CD4-positive, alpha-beta T cell treated with Interleukin-4 for 1 hour (primary cell): Measurements from ENCODE around the gene RNU1-3.
"Not testable (repeated sequence)": the region's sequence is repeated elsewhere in the genome, so short reads cannot be mapped to it uniquely, and the experiment has no call there.

Source experiments
- DNase-seq, 2 donors: peaks; one replicate each; pipeline ENCODE4 v3.0.0-alpha.2; 2020 to 2022

The RNU1-3 gene

DNA sequence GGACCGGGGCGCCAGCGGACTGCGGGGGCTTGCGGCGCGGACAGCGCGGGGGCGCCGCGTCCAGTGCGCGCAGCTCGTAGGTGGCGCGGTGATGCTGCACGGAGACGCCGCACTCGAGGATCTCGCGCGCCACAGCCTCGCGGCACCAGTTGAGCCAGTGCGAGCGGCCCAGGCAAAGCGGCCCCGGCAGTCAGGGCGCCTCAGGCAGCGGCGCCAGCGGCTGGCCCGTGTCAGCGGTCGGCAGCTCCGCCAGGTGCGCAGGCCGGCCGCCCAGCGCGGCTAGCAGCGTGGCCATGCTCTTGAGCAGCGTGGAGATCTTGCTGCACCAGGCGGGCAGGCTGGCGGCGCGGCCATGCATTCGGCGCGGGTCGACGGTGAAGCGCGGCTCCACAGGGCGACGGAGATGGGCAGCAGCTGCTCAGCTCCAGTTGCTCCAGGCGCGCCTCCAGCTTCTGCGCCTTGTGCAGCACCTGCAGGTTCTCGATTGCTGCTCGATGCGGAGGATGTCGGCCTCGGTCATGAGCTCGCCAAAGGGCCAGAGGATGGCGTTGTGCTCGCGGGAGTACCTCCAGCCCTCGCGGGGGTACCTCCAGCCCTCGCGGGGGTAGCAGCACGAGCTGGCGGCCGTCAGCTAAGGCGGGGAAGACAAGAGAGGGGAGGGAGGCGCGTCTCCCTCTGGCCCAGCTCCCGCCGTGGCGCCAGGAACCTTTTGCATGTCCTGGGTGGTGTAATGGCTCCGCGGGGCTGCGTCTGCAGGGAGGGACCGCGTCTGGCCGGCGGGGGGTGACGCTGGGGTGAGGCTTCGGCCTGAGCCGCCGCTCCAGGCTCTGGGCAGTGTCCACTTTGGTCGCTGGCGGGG is 26.9 kb upstream of the RNU1-3 start:
- DNase-seq, result not testable (repeated sequence)

- not testable (repeated sequence) for DNase-seq
These were observed 26.1 kb upstream of the RNU1-3 start for GRCh38 chr1:16692717-16693448.

DNA sequence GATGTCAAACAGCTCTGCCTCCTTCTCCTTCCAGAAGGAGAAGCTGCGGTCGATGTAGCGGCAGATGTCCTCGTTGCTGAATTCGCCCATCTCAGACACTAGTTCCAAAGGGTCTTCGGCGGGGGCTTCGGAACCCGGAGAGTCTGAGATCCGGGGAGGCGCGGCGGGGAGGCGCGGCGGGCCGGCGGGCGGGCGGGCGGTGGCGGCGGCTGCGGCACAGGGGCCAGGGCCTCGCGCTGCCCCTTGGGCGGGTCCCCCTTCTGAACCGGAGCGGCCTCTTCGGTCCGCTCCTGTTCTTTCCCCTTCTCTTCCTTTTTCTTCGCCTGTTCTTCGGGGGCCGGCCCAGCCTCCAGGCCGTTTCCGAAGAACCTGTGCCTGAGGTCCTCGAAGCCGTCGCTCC is 25.5 kb upstream of the RNU1-3 start:
- not testable (repeated sequence) for DNase-seq

DNA sequence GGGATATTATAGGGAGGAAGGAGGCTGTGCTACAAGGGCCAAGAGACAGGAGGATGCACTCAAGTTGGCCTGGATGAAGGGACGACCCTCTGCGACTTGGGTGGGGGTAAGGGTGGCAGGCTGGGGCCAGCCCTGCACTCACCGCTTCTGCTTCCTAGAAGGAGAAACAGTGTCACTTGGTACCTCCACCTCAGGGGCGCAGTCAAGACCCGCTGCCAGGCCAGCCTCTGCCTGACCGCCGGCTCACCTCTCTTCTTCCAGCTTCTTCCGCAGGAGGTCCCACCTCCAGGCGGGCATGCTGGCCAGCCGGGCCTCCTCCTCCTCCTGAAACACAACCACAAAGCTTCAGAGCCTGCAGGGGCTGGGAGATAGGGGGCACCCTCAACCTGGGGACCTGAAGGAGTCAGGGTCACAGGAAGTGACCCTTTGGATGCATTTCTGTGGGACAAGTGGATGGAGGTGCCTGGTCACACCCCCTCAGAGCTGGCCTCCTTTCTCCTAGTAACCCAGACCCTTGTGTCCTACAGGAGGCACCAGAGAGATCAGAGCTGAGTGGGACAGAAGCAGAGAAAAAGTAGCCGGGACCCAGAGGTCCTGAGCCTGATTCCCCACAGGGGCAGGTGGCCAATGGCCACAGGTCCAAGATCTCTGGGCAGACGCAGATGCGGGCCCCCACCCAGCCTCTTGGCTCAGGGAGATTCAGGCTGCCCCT is 24.4 kb upstream of the RNU1-3 start:
- not testable (repeated sequence) for DNase-seq

- not testable (repeated sequence) for DNase-seq
These were observed 20.5 kb upstream of the RNU1-3 start for GRCh38 chr1:16687132-16687800.

GRCh38 chr1:16685445-16686371 is 19.0 kb upstream of the RNU1-3 start:
- not testable (repeated sequence) for DNase-seq

- DNase-seq, result peak in 1 of 2 donors; percentile 54
These were observed 18.1 kb upstream of the RNU1-3 start for GRCh38 chr1:16684738-16685337.

DNA sequence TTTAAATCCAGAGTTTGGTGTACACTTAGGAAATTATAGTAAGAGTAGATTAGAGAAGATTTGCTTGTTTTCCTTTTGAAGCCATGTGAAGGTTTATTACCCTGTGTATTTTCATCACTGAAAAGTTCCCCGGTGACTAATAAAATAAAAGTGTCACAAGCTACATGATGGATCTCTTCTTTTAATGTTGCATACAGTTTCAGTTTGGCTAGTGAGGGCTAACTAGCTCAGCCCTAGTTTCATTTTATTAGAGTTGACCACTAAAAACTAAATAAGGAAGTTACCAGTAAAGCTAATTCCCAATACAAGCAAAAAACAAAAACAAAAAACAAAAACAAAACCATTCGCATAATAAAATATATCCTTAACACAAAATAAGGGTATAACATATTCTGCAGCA is 17.4 kb upstream of the RNU1-3 start:
- DNase-seq, result not testable (repeated sequence)

- DNase-seq, result not testable (repeated sequence)
These were observed 16.1 kb upstream of the RNU1-3 start for GRCh38 chr1:16682803-16683202.

GRCh38 chr1:16680366-16680765 is 13.6 kb upstream of the RNU1-3 start:
- not testable (repeated sequence) for DNase-seq

DNA sequence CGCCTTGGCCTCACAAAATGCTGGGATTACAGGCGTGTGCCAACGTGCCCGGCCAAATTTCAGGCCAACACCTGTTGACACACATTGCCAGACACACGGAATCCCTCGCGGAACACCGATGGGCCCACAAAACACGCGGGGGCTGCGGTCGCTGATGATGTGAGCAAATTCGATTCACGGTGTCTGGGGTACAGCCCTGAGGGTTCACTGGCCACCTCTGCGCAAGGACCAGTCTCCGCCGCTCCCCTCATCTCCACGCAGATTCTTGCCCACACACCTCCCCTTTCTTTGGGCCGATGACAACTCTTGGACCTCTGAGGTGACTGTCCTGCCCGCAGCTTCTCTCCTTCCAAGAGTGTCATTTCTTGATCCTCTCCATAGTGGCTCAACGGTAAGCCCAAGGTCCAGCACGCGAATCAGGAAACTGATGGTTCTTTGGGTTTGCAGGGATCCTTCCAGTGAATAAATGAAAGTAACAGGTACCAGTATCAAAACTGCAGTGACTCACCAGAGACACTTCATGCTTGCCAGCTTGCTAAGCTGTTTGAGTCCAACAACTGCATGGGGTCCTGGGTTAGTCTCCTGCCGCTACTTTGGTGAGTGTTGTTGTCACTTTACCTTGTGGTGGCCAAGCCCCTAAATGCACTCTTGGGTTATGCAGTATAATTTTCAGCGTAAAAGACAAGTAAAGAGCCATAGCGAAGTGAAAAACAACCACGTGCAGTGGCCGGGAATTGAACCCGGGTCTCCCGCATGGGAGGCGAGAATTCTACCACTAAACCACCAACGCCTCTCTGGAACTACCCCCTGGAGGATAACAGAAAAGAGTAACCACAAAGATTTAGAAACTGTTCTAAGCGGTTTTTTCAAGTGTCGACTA is 11.0 kb upstream of the RNU1-3 start:
- peak; percentile 44 to 69 for DNase-seq

GRCh38 chr1:16676661-16677523 is 10.1 kb upstream of the RNU1-3 start:
- peak in 1 of 2 donors; percentile 51 for DNase-seq

DNA sequence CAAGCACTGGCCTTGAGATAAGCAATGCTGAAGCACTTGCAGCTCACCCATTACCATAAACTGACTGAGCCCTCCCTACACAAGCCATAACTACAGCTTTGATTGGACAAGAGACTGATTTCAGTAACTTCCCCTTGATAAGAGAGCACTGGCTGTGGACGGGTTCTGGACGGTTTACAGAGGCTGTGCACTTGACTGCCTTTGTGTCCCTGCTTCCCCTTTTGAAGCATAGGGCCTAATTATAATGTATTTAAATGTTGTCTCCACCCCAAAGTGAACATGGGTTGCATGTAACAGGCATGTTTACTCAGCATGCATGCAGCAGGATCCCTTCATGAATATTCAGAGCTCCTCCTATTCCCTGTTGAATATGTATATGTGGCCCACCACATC is 8.4 kb upstream of the RNU1-3 start:
- not testable (repeated sequence) for DNase-seq

DNA sequence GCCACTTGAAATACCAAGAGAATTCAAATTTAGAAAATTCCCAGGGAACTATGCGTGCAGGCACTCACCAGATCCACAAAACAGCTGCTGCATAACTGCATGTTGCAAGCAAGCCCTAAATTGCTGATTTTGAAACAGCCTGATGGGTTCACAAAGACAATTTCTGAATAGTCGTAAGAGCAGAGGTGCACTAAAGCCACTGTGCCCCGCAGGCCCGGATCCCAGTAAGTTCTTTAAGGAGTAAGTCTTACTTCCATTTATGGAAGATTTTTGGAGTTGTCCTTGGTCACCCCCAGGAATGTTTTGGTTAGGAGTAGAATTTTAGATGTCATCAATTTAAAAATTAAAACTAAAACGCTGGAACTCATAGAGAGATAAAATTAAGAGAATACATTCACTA is 7.2 kb upstream of the RNU1-3 start:
- DNase-seq, result not testable (repeated sequence)

GRCh38 chr1:16665836-16666235 is 912 bp downstream of the RNU1-3 start:
- DNase-seq, result not testable (repeated sequence)

- not testable (repeated sequence) for DNase-seq
These were observed 8.5 kb downstream of the RNU1-3 start for GRCh38 chr1:16658234-16658633.

GRCh38 chr1:16656981-16657683 is 9.6 kb downstream of the RNU1-3 start:
- DNase-seq, result not testable (repeated sequence)

DNA sequence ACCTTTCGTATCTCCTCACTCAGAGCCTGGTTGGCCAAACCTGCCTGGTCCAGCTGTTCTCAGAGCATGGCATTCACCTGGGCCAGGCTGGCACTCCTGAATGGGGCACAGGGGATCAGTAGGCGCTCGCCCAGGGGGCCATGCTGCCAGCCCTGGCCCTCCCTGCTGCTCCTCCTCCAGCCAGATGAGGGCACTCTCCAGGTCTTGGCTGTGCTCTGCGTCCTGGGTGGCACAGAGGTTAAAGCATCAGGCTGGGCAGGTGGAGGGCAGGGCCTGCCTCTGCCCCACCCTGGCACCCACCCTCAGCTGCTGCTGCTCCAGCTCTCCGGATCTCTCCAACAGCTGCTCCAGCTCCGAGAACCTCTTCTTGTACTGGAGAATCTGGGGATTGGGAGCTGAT is 10.2 kb downstream of the RNU1-3 start:
- DNase-seq, result not testable (repeated sequence)
